Endothelial cell (in vitro differentiated cells): ENCODE measurements around the gene ZNF408. TPM values are rescaled to one million over a fixed set of nuclear protein-coding genes. Genes with fewer than 3 reads are reported as not detected.

ENCODE experiments used
- DNase-seq: peaks from one replicate; pipeline ENCODE4 v3.0.0; 2021; ENCODE audit warnings: low spot score
- H3K27ac Mint-ChIP-seq: one replicate; pipeline ENCODE4 v1.8.0; 2021; ENCODE audit warnings: mixed read lengths, inconsistent platforms; ENCODE audit not compliant: unreplicated experiment
- H3K27me3 Mint-ChIP-seq: one replicate; pipeline ENCODE4 v1.8.0; 2021; ENCODE audit warnings: mild to moderate bottlenecking, moderate library complexity, mixed read lengths, inconsistent platforms; ENCODE audit not compliant: unreplicated experiment
- H3K36me3 Mint-ChIP-seq: one replicate; pipeline ENCODE4 v1.8.0; 2021; ENCODE audit warnings: mild to moderate bottlenecking, low read depth, mixed read lengths, inconsistent platforms; ENCODE audit not compliant: unreplicated experiment
- H3K4me1 Mint-ChIP-seq: one replicate; pipeline ENCODE4 v1.8.0; 2021; ENCODE audit warnings: mild to moderate bottlenecking, mixed read lengths, inconsistent platforms; ENCODE audit not compliant: unreplicated experiment
- H3K4me3 Mint-ChIP-seq: one replicate; pipeline ENCODE4 v1.8.0; 2021; ENCODE audit warnings: mild to moderate bottlenecking, mixed read lengths, inconsistent platforms; ENCODE audit not compliant: unreplicated experiment
- H3K9me3 Mint-ChIP-seq: one replicate; pipeline ENCODE4 v1.8.0; 2021; ENCODE audit warnings: mixed read lengths, inconsistent platforms; ENCODE audit not compliant: unreplicated experiment
- total RNA-seq: library from RNA; stranded (reverse); fragmentation: NEBNext Ultra II Directional; extraction: Animal tissue kit (Norgen Biotek cat#: 25700); gene quantifications from one replicate; pipeline ENCODE4 v1.2.1, GENCODE V29; 2021; ENCODE audit not compliant: unreplicated experiment
- TF ChIP-seq, protein P1 (sequence below): fragments of 200-600 bp; sonication (generic); IDR thresholded peaks from one replicate; pipeline ENCODE4 v1.5.0; 2021; ENCODE audit warnings: antibody characterized with exemption; ENCODE audit not compliant: unreplicated experiment

Gene ZNF408
- total RNA-seq, 1 donor from 2014 or later: 23.2 TPM

DNA sequence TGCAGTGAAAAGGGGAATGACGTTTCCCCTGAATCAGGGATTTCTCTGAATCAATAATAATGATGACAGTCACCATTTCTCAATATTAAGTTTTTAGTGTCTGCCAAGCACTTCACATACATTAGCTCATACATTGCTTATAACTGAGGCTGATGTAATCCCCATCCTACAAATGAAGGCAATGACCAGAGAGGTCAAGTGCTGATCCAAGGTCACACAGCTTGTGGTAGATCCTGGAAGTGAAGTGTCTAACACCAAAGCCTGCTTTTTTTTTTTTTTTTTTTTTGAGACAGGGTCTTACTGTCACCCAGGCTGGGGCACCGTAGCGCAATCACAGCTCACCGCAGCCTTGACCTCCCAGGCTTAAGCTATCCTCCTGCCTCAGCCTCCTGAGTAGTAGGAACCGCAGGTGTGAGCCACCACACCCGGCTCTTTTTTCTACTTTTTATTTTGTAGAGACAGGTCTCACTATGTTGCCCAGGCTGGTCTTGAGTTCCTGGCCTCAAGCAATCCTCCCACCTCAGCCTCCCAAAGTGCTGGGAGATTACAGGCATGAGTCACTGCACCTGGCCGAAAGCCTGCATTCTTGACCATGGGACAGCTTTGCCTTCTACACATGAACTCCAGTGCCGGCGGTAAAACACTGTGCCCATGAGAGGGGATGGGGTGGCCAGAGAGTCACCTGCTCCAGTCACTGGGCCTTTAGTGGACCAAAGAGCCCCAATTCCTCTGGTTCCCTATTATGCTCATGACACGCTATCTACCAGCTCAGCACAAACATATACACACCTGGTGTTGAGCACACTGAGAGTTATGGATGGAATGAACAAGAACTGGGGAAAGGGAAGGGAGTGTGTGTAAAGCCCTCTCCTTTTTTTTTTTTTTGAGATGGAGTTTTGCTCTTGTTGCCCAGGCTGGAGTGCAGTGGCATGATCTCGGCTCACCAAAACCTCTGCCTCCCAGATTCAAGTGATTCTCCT, 17.8 kb upstream of the ZNF408 start:
- no peaks in the 10 kb centered on the region for H3K9me3 Mint-ChIP-seq
- no peak for DNase-seq
- TF ChIP-seq, protein P1, sequence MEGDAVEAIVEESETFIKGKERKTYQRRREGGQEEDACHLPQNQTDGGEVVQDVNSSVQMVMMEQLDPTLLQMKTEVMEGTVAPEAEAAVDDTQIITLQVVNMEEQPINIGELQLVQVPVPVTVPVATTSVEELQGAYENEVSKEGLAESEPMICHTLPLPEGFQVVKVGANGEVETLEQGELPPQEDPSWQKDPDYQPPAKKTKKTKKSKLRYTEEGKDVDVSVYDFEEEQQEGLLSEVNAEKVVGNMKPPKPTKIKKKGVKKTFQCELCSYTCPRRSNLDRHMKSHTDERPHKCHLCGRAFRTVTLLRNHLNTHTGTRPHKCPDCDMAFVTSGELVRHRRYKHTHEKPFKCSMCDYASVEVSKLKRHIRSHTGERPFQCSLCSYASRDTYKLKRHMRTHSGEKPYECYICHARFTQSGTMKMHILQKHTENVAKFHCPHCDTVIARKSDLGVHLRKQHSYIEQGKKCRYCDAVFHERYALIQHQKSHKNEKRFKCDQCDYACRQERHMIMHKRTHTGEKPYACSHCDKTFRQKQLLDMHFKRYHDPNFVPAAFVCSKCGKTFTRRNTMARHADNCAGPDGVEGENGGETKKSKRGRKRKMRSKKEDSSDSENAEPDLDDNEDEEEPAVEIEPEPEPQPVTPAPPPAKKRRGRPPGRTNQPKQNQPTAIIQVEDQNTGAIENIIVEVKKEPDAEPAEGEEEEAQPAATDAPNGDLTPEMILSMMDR: no peak
- H3K27me3 Mint-ChIP-seq: peaks cover 2% of the 10 kb centered on the region
- H3K27ac Mint-ChIP-seq: no peak overlapping the region
- H3K4me3 Mint-ChIP-seq: no peak overlapping the region
- H3K4me1 Mint-ChIP-seq: peaks cover under 1% of the 10 kb centered on the region
- peaks cover 25% of the 10 kb centered on the region for H3K36me3 Mint-ChIP-seq

DNA sequence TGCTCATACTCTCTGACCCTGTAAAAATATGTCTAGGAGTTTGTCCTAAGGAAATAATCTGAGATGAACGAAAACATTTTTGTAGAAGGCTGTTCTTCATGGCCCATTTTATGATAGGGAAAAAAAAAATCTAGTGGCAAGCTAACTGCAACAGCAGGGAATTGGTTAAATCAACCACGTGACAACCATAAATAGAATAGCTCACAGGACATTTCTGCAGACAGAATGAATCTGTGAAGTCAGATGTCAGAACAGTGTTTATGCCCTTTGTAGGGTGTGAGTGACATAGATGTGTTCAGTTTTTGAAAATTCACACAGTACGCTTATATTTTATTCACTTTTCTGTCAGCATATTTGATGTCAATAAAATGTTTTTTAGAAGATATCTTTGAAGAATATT, 16.5 kb upstream of the ZNF408 start:
- peaks cover 28% of the 10 kb centered on the region for H3K36me3 Mint-ChIP-seq
- H3K27me3 Mint-ChIP-seq: peaks cover 2% of the 10 kb centered on the region

GRCh38 chr11:46686886-46687795, 13.7 kb upstream of the ZNF408 start:
- no peak for DNase-seq
- H3K9me3 Mint-ChIP-seq: no peaks in the 10 kb centered on the region
- no peak overlapping the region for H3K4me3 Mint-ChIP-seq
- peaks cover 2% of the 10 kb centered on the region for H3K27me3 Mint-ChIP-seq
- no peaks in the 10 kb centered on the region for H3K4me1 Mint-ChIP-seq
- TF ChIP-seq, protein P1: no peak
- H3K36me3 Mint-ChIP-seq: peaks cover 27% of the 10 kb centered on the region
- H3K27ac Mint-ChIP-seq: no peak overlapping the region

More for the DNA sequence above, 16.5 kb upstream of the ZNF408 start:
- Mint-ChIP-seq H3K4me1 (no peaks in the 10 kb centered on the region), H3K4me3 (no peak overlapping the region), H3K27ac (no peak overlapping the region), H3K9me3 (no peaks in the 10 kb centered on the region)
- TF ChIP-seq, protein P1: no peak
- no peak for DNase-seq

DNA sequence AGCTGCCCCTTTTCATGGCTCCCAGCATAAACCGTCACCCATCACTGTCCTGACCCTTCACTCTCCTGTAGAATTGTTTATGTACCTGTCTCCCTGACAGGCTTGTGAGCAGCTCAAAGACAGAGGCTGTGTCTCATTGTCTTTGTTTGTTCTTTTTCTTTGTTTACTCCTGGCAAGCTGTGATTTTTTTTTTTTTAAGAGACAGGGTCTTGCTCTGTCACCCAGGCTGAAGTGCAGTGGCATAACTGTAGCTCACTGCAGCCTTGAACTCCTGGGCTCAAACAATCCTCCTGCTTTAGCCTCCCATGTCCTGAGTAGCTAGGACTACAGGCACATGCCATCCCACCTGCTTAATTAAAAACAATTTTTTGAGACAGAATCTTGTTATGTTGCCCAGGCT, 10.1 kb upstream of the ZNF408 start:
- no peak for DNase-seq
- no peak overlapping the region for H3K27ac Mint-ChIP-seq
- H3K36me3 Mint-ChIP-seq: peaks cover 39% of the 10 kb centered on the region
- H3K4me3 Mint-ChIP-seq: no peak overlapping the region
- H3K9me3 Mint-ChIP-seq: no peaks in the 10 kb centered on the region
- peaks cover 4% of the 10 kb centered on the region for H3K27me3 Mint-ChIP-seq
- TF ChIP-seq, protein P1: no peak
- no peaks in the 10 kb centered on the region for H3K4me1 Mint-ChIP-seq
